HG03457 (cell line): ENCODE results near the gene BRF1.

ENCODE experiments used
- ATAC-seq: cut with Tn5 transposase; IDR thresholded peaks from one replicate; pipeline ENCODE4 v1.9.1; 2021; ENCODE audit warnings: moderate number of reproducible peaks; ENCODE audit not compliant: unreplicated experiment

Gene BRF1

GRCh38 chr14:105162669-105162979 is 138.2 kb downstream of the BRF1 start:
- ATAC-seq, result no peak

- no peak for ATAC-seq
These were observed 138.7 kb downstream of the BRF1 start for GRCh38 chr14:105161964-105162668.

- no peak for ATAC-seq
These were observed 139.5 kb downstream of the BRF1 start for GRCh38 chr14:105161309-105161708.

- ATAC-seq, result no peak
These were observed 140.0 kb downstream of the BRF1 start for GRCh38 chr14:105160776-105161175.

GRCh38 chr14:105159344-105159743 is 141.5 kb downstream of the BRF1 start:
- ATAC-seq, result no peak
